NCI-H748 (cell line): ENCODE results near the gene TMPRSS4.

ENCODE experiments used
- DNase-seq: peaks from one replicate; lab custom pipeline; 2025; ENCODE audit not compliant: unreplicated experiment; lab: John Stamatoyannopoulos, UW

TMPRSS4 gene

DNA sequence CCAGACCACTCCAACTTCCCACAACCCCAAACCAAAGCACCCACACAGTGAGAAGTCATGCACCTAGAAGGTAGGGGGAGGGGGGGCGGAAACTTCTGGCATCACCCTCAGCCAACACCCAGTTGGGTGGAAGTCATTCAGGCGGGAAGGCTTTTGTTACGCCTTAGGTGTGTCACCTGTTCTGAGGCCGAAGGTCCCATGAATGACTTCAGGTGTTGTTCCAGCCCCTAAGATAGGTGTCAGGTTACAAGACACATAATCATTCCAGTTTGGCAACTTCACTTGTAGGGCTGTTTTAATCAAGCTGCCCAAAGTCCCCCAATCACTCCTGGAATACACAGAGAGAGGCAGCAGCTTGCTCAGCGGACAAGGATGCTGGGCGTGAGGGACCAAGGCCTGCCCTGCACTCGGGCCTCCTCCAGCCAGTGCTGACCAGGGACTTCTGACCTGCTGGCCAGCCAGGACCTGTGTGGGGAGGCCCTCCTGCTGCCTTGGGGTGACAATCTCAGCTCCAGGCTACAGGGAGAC lies at the start of gene TMPRSS4:
TMPRSS4 (plus strand) TSS at position 325 of the 528 bp plus-strand sequence. CDS start 225 bp downstream, outside the sequence.
- peak; percentile 96 for DNase-seq

- no peak for DNase-seq
These were observed 49.2 kb upstream of the TMPRSS4 start for GRCh38 chr11:118027694-118028093.

GRCh38 chr11:118028626-118029025 lies 48.3 kb upstream of the TMPRSS4 start:
- DNase-seq: no peak

DNA sequence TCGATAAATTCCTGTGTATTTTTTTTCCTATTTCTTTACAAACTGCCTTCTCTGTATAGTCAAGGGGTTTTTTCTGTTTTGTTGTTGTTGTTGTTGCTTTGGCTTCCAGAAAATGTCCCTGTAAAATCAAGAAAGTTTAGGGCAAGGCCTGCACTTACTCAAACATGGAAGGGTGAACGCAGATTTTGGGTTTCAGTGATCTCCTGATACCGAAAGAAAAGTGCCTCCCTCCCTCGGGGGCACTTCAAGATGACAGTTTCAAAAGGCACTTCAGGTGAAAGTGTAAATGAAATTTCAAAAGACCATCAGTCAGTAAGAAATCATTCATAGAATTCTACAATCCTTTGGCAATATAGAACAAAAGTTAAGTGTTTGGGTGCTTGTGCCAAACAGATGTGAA lies 43.4 kb upstream of the TMPRSS4 start:
- DNase-seq: no peak

DNA sequence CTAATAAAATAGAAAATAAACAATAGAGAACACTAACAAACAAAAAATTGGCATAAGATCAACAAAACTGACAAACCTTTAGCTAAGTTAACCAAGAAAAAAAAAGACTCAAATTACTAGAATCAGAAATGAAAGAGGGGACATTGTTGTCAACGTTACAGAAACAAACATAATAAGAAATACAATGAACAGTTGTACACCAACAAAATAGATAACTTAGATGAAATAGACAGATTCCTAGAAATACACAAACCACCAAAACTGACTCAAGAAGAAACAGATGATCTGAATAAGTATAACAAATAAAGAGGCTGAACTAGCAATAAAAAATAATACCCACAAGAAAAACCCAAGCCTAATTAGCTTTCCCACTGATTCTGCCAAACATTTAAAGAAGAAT lies 34.7 kb upstream of the TMPRSS4 start:
- no peak for DNase-seq

- DNase-seq: no peak
These were observed 34.1 kb upstream of the TMPRSS4 start for GRCh38 chr11:118042796-118043195.

DNA sequence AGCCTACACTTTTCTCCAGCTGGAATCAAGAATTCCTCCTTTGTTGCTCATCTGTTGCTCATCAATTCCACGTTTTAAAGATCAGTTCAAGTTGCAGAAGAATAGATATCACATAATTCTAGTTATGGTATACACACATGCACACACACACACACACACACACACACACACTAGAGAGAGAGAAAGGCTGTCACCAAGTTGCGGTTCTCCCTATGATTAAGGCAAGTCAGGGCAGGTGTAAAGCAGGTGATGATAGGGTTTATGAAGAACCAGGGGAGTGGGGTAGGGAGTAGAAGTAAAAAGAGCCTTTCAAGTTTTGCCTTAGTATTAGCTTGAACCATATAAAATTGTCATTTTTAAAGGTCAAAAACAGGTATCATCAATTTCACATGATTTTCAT lies 31.7 kb upstream of the TMPRSS4 start:
- DNase-seq: no peak

GRCh38 chr11:118046051-118046963 lies 30.6 kb upstream of the TMPRSS4 start:
- no peak for DNase-seq

GRCh38 chr11:118046964-118047700 lies 29.7 kb upstream of the TMPRSS4 start:
- no peak for DNase-seq

DNA sequence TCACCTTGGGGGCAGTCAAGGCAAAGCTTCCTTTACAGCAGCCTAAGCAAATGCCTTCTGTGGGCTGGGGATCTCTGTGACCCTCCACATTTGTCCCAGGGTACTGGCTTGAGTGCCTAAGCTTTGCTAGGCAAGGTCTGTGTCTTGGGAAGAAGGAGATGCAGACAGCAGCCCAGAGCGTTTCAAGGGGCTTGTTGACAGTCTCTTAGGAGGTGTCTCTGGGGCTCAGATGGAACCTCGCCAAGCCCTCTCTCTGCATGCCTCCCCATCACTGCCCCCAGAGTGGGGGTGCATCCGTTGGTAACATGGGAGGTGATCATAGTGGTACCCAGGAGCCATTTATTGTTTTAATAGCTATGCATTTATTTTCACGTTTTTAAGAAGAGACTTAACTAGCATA lies 29.1 kb upstream of the TMPRSS4 start:
- DNase-seq: no peak

- DNase-seq: no peak
These were observed 28.2 kb upstream of the TMPRSS4 start for GRCh38 chr11:118048472-118049370.

- no peak for DNase-seq
These were observed 27.1 kb upstream of the TMPRSS4 start for GRCh38 chr11:118049771-118050170.

GRCh38 chr11:118050208-118050891 lies 26.5 kb upstream of the TMPRSS4 start:
- DNase-seq: no peak

- DNase-seq: no peak
These were observed 25.7 kb upstream of the TMPRSS4 start for GRCh38 chr11:118051136-118051610.

DNA sequence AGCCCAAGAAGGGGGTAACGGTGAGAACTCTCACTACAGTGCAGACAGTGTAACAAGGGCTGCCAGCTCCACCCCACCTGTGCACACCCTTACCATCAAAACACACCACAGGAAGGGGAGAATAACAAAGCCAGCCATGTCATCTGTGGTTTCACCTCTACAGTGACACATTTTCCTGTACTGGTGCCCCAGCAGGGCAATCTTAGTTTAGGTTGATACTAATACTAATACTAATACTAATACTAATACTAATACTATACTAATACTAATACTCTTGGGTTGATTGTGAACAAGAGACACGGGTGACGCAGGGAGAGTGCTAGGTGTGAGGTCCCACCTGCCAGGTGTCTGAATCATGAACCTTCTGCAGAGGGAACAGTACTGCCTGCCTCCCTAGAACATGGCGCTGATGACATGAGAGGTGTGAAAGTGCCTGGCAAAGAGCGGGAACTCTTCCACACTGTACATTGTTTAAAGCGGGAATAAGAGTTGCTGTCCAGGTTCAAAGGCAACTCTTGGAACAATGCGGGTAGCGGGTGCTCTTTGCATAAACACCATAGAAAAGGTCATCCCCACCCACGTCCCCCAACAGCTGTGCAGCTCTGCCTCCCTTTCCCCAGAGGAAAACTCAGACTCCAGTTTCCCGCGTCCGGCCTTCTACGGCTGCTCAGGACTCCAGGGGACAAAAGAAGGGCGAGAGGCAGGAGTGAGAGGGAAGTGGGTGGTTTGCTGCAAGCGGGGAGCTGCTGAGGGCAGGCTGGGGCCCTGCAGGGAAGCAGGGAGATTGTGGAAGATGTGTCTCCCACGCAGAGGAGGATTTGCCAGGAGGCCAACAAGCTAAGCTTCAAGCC lies 25.0 kb upstream of the TMPRSS4 start:
- DNase-seq: no peak

GRCh38 chr11:118052581-118053206 lies 24.2 kb upstream of the TMPRSS4 start:
- DNase-seq: no peak

GRCh38 chr11:118054712-118055640 lies 21.9 kb upstream of the TMPRSS4 start:
- DNase-seq: no peak

DNA sequence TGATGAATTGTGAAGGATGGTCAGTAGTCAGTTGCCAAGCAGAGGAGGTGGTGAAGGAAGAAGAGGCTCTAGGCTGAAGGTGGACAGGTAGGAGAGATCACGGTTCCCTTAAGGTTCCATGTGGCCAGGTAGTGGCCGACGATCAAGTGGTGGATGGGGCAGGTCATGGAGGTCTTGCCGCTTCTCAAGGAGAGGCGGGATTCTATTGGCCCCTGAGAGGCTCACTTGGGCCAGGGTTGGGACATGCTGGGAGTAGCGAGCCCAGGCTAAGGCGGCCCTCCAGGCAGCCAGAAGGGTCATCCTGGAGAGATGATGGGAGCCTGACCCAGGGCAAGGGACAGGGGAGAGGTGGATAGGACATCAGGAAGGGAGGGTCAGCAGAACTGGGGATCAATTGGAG lies 20.9 kb upstream of the TMPRSS4 start:
- DNase-seq: no peak
